GM15510 (cell line): ENCODE results near the gene ATP8B1.

Experiments used
- POLR2A ChIP-seq: IDR thresholded peaks from 3 replicates; pipeline ENCODE4 v1.6.1; 2011; ENCODE audit warnings: borderline replicate concordance; ENCODE audit not compliant: insufficient read length; ENCODE audit errors: extremely low read depth

The ATP8B1 gene

GRCh38 chr18:57831597-57832377, 28.7 kb upstream of the ATP8B1 start:
- no peak for TF ChIP-seq POLR2A

- no peak for TF ChIP-seq POLR2A
These were observed 24.5 kb upstream of the ATP8B1 start for GRCh38 chr18:57827646-57828045.

GRCh38 chr18:57826252-57826651, 23.1 kb upstream of the ATP8B1 start:
- TF ChIP-seq POLR2A = no peak

GRCh38 chr18:57819671-57820460, 16.8 kb upstream of the ATP8B1 start:
- TF ChIP-seq POLR2A = no peak

GRCh38 chr18:57819119-57819518, 16.0 kb upstream of the ATP8B1 start:
- TF ChIP-seq POLR2A = no peak

GRCh38 chr18:57816208-57816954, 13.3 kb upstream of the ATP8B1 start:
- TF ChIP-seq POLR2A = no peak

- no peak for TF ChIP-seq POLR2A
These were observed 11.4 kb upstream of the ATP8B1 start for GRCh38 chr18:57814555-57814954.

GRCh38 chr18:57813245-57813644, 10.1 kb upstream of the ATP8B1 start:
- no peak for TF ChIP-seq POLR2A

GRCh38 chr18:57812126-57812477, 9.0 kb upstream of the ATP8B1 start:
- TF ChIP-seq POLR2A = no peak

- TF ChIP-seq POLR2A = no peak
These were observed 8.5 kb upstream of the ATP8B1 start for GRCh38 chr18:57811477-57812125.

- no peak for TF ChIP-seq POLR2A
These were observed 6.1 kb upstream of the ATP8B1 start for GRCh38 chr18:57809190-57809589.

- TF ChIP-seq POLR2A = no peak
These were observed 4.4 kb upstream of the ATP8B1 start for GRCh38 chr18:57807336-57808117.

GRCh38 chr18:57806978-57807285, 3.8 kb upstream of the ATP8B1 start:
- no peak for TF ChIP-seq POLR2A

- no peak for TF ChIP-seq POLR2A
These were observed 3.3 kb upstream of the ATP8B1 start for GRCh38 chr18:57806201-57806977.

- TF ChIP-seq POLR2A = no peak
These were observed 2.0 kb upstream of the ATP8B1 start for GRCh38 chr18:57805117-57805516.
